Panc1 (cell line): Measurements from ENCODE around the gene TRAPPC14.

Experiments used
- CTCF ChIP-seq: fragments of 450-650 bp; IDR thresholded peaks from 2 replicates; pipeline ENCODE4 v1.5.1; 2017; ENCODE audit warnings: mild to moderate bottlenecking
- REST ChIP-seq, 2 experiments: IDR thresholded peaks; 2 replicates each; pipeline ENCODE4 v1.6.1; 2011 to 2012; ENCODE audit warnings: low read depth in 2 of 2, control low read depth in 1 of 2, low read length in 1 of 2, mild to moderate bottlenecking in 1 of 2, moderate library complexity in 1 of 2; ENCODE audit not compliant: insufficient read depth in 1 of 2

DNA sequence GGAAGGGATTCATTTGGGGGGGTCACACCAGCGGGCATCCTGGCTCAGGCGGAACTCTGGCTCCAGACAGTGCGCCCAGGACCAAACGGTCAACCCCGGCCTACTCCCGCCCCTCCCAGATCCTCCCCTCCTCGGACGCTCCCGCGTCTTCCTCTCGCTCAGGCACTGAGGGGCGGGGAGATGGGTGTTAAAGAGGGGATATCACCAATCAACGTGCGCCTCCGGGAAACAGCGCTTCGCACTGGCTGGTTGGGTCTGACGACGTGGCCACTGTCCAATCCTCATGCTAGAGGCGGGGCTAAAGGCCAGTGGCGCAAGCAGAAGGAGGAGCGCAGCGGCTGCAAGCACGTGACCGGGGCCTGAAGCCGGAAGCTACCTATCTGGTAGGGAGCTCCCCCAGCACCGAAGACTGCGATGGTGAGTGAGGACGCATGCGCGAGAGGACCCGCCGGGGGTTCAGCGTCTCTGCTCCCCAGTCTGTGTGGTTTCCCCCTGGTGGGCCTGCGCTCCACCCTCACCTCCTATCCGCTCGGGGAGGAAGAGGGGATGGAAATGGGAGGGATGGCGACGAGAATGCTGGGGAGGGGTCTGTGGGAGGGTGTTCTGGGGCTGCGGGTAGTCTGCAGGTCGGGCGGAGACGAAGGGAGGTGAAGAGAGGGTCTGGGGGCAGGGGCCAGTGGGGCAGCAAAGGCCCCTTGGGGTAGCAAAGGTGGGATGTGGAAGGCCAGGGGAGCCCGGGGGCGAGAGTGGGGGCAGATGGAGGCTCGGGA is 9.8 kb downstream of the TRAPPC14 start, which contains the start of gene LAMTOR4:
- TF ChIP-seq REST (IDR thresholded peaks at IDR 0.05; ENCODE audit: insufficient read depth in 1 of 2, low read depth in 2 of 2, low read length in 1 of 2) (peak in 1 of 2 experiments; percentile 33; a peak in 1 of 4 replicates), CTCF (no peak)
